ENCODE results near the gene CDC45.

CDC45 gene

DNA sequence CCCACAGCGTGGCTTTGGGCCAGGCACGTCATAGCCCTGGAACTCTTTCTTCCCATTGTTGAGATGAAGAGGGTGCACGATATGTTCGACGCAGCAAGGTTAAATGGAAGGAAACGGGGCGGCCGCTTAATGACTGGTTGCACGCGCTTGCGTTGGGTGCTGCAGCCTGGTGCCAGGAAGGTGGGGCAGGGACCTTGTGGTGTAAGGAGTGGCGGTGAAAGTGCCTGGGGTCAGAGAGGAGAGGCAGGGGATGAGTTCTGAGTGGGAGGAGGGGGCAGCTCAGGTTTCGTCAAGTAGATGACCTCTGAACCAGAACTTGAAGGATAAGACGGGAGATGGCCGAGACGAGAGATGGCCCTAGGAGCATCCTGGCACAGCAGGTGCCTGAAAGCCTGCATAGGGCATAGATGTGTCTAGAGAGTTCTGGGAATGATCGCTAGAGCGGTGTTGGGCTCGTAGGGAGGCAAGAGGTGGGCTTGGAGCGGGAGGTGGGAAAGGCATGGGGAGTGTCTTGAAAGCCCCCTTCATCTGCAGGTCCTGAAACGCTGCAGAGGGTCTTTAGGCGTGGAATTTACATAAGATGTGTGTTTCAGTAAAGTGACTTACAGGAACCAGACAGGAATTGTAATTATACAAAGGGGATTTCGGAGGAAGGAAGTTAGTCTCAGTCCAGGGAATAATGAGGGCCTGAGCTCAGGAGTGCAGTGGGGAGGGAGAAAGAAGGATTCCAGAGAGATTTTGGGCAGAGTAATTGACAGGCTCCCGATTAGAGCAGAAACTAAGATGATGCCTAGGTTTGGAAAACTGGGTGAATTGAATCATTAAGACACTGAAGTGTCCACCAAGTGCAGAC is 87.7 kb downstream of the CDC45 start:
- DNase-seq: no peak

DNA sequence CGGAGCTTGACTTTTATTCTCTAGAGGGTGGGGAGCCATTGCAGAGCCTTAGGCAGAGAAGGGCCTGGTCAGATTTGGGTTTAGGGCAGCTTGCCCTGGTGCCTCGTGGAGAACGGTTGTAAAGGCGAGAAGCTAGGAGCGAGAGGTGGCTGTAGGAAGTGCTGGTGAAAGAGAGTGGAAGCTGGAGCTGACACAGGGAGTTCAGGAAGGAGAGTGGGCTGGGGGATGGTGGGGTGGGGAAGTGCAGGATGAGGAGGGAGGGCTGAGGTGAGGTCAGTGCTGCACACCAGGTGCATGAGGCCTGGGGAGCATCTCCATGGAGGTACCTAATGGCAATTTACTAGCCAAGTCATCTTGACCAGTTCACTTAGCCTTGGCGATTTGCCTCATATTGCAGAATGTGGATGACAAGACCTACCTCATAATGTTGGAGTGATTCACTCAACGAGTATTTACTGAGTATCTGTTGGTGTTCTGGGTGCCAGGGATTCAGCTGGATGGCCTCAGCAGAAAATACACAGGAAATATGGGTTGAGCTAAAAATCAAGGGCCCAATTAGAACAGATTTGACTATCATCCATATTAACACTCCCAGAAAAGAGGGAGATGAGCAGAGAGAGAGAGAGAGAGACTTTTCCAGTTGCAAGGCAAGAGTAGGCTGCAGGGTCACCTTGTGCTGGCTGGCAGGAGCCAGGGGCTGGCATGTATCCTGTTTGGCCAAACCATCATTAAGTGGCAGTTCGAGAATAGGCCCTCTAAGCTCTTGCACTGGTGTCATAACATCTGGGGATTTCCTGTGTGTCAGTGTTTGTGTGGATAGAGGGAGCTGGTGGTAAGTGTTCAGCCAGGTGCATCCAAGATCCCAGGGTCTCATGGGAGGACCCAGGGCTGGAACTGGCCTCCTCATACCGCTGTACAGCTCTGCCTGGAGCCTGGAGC is 88.9 kb downstream of the CDC45 start:
- no peak for DNase-seq

DNA sequence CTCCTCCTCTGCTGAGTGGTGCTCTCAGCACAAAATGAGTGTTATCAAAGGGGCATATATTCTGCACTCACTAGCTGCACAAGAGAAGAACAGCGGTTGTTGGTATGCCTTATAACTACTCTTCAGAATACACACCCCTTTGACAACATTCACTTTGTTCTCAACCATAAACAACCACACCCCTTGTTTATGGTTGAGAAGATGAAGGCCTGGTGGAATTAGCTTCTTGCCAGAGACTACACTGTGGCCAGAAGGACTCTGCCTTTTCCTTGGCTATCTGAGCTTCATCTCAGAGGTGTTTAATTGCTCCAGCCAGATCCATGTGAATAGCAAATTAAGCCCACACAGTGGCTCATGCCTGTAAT is 89.5 kb downstream of the CDC45 start:
- DNase-seq: no peak

DNA sequence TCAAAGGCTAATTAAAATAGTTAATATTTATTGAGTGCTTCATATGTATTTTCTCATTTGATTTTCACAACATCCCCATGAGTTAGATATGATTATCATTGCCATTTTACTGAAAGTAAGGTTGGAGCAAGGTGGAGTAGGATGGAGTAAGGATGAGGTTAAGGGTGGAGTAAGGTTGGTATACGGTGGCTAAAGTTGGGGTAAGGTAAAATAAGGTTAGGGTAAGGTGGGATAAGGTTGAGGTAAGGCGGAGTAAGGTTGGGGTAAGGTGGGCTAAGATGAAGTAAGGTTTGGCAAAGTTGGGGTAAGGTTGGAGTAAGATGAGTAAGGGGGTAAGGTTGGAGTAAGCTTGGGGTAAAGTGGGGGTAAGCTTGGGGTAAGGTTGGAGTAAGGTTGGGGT is 90.3 kb downstream of the CDC45 start:
- no peak for DNase-seq

All from NCI-H1436 treated with DMSO at 0.1 percent for 48 hours (cell line).